Measurements from ENCODE around the gene NADSYN1.

- TF ChIP-seq CTCF (IDR thresholded peaks at IDR 0.05) = no peak
- no peak for TF ChIP-seq POLR2A (IDR thresholded peaks at IDR 0.05)
Observed at GRCh38 chr11:71538666-71538990, 85.6 kb downstream of the NADSYN1 start.

All from stomach (tissue), 4 donors.